Nephron (organoid): ENCODE measurements around the gene DCST1.

ENCODE experiments used
- H3K27ac Mint-ChIP-seq, 3 experiments: 2 replicates each; pipeline ENCODE4 v1.8.0; 2020; ENCODE audit warnings: mixed read lengths in 3 of 3, mild to moderate bottlenecking in 2 of 3, moderate library complexity in 1 of 3
- H3K27me3 Mint-ChIP-seq: 2 replicates; pipeline ENCODE4 v1.8.0; 2021; ENCODE audit warnings: low read depth, mild to moderate bottlenecking, moderate library complexity, mixed read lengths
- H3K36me3 Mint-ChIP-seq: 2 replicates; pipeline ENCODE4 v1.8.0; 2020; ENCODE audit warnings: low read depth, mixed read lengths
- H3K4me1 Mint-ChIP-seq: 2 replicates; pipeline ENCODE4 v1.8.0; 2020; ENCODE audit warnings: mixed read lengths
- H3K4me3 Mint-ChIP-seq, 3 experiments: 2 replicates each; pipeline ENCODE4 v1.8.0; 2020; ENCODE audit warnings: mild to moderate bottlenecking in 3 of 3, mixed read lengths in 3 of 3, moderate library complexity in 2 of 3
- H3K9me3 Mint-ChIP-seq: 2 replicates; pipeline ENCODE4 v1.8.0; 2020; ENCODE audit warnings: mixed read lengths
- TF ChIP-seq, protein P1 (sequence below), 3 experiments: fragments of 200-600 bp; sonication (generic); IDR thresholded peaks; one replicate each; pipeline ENCODE4 v1.5.0; 2021; ENCODE audit warnings: antibody characterized with exemption in 3 of 3; ENCODE audit not compliant: unreplicated experiment in 3 of 3

Gene DCST1

DNA sequence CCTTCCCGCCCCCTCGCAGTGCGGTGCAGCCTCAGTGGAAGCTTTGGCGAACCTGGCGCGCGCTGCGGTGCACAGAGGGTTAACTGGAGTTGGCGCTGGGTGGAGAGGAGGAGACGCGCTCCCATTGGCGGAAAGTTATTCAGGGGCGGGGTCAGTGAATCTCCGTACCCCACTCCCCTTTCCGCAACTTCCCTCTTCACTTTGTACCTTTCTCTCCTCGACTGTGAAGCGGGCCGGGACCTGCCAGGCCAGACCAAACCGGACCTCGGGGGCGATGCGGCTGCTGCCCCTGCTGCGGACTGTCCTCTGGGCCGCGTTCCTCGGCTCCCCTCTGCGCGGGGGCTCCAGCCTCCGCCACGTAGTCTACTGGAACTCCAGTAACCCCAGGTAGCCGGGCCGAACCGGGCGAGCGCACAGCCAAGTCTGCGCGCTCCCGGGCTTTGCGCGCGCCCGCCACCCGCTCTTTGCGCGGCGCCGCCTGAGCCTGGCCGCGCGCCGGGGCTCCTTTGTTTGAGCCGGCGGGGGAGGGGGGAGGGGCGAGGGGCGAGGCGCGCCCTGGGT lies 30.0 kb downstream of the DCST1 start, which contains the start of gene EFNA4:
Gene EFNA4 (plus strand): TSS at position 191 of the 561 bp plus-strand sequence. CDS start 84 bp downstream, at position 275.
- H3K4me3 Mint-ChIP-seq = peak within 1 kb of the TSS; percentile 86 to 92 (median 89)
- H3K36me3 Mint-ChIP-seq = peaks cover 16% of the 10 kb centered on the region
- peak within 1 kb of the TSS; percentile 13 to 90 (median 69) for H3K27ac Mint-ChIP-seq
- no peaks in the 10 kb centered on the region for H3K9me3 Mint-ChIP-seq
- peaks cover 32% of the 10 kb centered on the region for H3K4me1 Mint-ChIP-seq
- TF ChIP-seq, protein P1, sequence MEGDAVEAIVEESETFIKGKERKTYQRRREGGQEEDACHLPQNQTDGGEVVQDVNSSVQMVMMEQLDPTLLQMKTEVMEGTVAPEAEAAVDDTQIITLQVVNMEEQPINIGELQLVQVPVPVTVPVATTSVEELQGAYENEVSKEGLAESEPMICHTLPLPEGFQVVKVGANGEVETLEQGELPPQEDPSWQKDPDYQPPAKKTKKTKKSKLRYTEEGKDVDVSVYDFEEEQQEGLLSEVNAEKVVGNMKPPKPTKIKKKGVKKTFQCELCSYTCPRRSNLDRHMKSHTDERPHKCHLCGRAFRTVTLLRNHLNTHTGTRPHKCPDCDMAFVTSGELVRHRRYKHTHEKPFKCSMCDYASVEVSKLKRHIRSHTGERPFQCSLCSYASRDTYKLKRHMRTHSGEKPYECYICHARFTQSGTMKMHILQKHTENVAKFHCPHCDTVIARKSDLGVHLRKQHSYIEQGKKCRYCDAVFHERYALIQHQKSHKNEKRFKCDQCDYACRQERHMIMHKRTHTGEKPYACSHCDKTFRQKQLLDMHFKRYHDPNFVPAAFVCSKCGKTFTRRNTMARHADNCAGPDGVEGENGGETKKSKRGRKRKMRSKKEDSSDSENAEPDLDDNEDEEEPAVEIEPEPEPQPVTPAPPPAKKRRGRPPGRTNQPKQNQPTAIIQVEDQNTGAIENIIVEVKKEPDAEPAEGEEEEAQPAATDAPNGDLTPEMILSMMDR (IDR thresholded peaks at IDR 0.05; ENCODE audit: unreplicated experiment in 3 of 3) = no peak
- H3K27me3 Mint-ChIP-seq = peaks cover 17% of the 10 kb centered on the region

DNA sequence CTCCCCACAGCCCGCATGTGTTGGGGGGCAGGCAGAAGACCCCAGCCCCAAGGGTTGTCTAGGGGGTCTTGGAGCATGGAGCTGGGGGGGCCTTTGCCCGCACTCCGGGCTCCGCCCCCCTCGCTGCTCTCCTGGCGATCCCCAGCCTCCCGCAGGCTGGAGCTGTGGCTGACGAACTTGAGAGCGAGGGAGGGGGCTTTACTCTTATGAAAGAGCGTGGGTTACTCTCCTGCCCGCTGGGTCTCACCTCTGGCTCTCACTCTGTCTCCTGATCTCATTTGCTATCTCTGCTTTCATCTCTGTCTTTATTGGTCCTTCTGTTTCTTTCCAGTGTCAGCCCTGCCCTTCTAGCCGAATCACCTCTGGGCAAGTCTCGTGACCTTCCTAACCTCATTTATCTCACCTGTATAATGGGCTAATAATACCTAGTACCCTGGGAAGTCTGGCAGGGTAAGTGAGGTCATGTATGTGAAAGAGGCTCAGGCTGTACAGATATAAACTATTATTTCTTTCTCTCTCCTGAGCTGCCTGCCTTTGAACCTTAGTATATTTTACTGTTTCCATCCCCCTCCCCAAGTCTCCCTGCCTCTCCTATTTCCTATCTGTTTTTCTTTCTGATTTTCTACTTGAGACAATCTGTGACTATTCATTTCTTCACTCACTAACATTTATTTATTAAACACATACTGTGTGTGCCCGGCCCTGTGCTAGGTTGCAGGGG lies 30.6 kb downstream of the DCST1 start:
- peak overlapping the region; percentile 86 to 92 (median 89) for H3K4me3 Mint-ChIP-seq
- TF ChIP-seq, protein P1 (IDR thresholded peaks at IDR 0.05; ENCODE audit: unreplicated experiment in 3 of 3) = no peak
- peaks cover 17% of the 10 kb centered on the region for H3K27me3 Mint-ChIP-seq
- peak overlapping the region; percentile 13 to 88 (median 69) for H3K27ac Mint-ChIP-seq
- H3K4me1 Mint-ChIP-seq = peaks cover 32% of the 10 kb centered on the region
- H3K9me3 Mint-ChIP-seq = no peaks in the 10 kb centered on the region
- H3K36me3 Mint-ChIP-seq = peaks cover 17% of the 10 kb centered on the region

DNA sequence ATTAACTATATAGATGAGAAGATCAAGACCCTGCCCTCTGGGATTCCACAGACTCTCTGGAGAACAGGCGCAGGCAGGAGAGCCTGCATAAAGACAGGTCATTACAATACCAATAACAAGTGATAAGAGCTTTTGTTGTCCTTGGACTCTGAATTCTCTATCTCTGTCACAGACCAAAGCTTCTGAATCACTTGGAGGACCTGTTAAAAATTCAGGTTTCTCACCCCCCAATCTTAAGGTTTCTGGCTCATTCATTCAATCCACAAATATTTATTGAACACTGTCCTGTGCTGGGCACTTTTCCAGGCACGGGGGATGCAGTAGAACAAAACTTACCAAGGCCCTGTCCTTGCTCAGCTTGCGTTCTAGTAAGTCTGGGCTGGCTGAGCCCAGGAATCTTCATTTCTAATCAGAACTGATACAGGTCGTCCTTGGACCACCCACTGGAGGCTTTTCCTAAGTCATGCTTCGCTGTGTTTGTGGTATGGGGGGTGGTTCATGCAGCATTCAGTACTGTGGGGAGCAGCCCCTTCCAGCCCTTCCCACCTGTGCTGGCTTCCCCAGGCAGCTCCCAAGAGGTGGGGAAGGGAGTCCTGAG lies 31.3 kb downstream of the DCST1 start:
- TF ChIP-seq, protein P1 (IDR thresholded peaks at IDR 0.05; ENCODE audit: unreplicated experiment in 3 of 3) = no peak
- peaks cover 32% of the 10 kb centered on the region for H3K4me1 Mint-ChIP-seq

DNA sequence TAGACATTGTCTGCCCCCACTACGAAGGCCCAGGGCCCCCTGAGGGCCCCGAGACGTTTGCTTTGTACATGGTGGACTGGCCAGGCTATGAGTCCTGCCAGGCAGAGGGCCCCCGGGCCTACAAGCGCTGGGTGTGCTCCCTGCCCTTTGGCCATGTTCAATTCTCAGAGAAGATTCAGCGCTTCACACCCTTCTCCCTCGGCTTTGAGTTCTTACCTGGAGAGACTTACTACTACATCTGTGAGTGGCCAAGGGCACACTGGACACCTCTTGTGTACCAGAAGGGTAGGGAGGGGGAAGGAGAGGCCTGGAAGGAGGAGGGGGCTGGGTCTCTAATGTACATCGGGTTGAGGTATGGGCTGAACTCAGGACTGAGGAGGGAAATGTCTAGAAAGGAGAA lies 33.2 kb downstream of the DCST1 start:
- Mint-ChIP-seq H3K9me3 (no peaks in the 10 kb centered on the region), H3K4me1 (peaks cover 37% of the 10 kb centered on the region), H3K27me3 (peaks cover 17% of the 10 kb centered on the region), H3K27ac (no peak overlapping the region), H3K4me3 (peak overlapping the region in 2 of 3 experiments; percentile 34 to 71), H3K36me3 (peaks cover 17% of the 10 kb centered on the region)
- TF ChIP-seq, protein P1 (IDR thresholded peaks at IDR 0.05; ENCODE audit: unreplicated experiment in 3 of 3) = no peak

More for the DNA sequence above, 31.3 kb downstream of the DCST1 start:
- H3K27ac Mint-ChIP-seq = peak overlapping the region; percentile 13 to 88 (median 69)
- H3K9me3 Mint-ChIP-seq = no peaks in the 10 kb centered on the region
- peak overlapping the region; percentile 86 to 92 (median 89) for H3K4me3 Mint-ChIP-seq
- peaks cover 17% of the 10 kb centered on the region for H3K27me3 Mint-ChIP-seq
- H3K36me3 Mint-ChIP-seq = peaks cover 17% of the 10 kb centered on the region

DNA sequence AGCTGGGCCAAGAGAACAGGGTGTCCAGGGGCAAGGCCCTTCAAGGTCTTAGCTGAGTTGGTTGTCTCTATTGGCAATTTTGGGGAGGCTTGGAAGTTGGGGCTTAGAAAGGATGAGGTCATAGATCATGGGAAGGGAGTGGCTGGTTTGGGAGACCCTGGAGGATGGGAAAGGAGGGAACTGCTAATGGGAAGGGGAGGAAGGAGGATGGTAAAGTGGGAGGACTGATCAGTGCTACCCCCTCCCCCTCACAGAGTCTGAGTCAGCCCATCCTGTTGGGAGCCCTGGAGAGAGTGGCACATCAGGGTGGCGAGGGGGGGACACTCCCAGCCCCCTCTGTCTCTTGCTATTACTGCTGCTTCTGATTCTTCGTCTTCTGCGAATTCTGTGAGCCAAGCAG lies 35.0 kb downstream of the DCST1 start:
- Mint-ChIP-seq H3K4me1 (peaks cover 24% of the 10 kb centered on the region), H3K9me3 (no peaks in the 10 kb centered on the region), H3K4me3 (peak overlapping the region; percentile 35 to 52 (median 42)), H3K36me3 (peaks cover 17% of the 10 kb centered on the region), H3K27ac (peak overlapping the region in 1 of 3 experiments; percentile 14), H3K27me3 (peaks cover 18% of the 10 kb centered on the region)
- TF ChIP-seq, protein P1 (IDR thresholded peaks at IDR 0.05; ENCODE audit: unreplicated experiment in 3 of 3) = no peak
